Right lung (tissue), 10 donors: ENCODE data around the gene NINL. TPM values are rescaled to one million over a fixed set of nuclear protein-coding genes. Genes with fewer than 3 reads are reported as not detected.
A peak's percentile ranks its signal among the peaks of the same experiment; 100 is the strongest.
"Not testable (repeated sequence)": the region's sequence is repeated elsewhere in the genome, so short reads cannot be mapped to it uniquely, and the experiment has no call there.

ENCODE experiments used
- DNase-seq, 2 donors: peaks; one replicate each; pipeline ENCODE4 v3.0.0-alpha.2; 2013
- long read RNA-seq, 8 donors: transcript quantifications; one replicate each; lab custom pipeline, GENCODE V29; 2026
- polyA plus RNA-seq, 5 donors: library from polyadenylated mRNA; unstranded; fragments of 120-200 nt; gene quantifications; one replicate each; pipeline versions ENCODE4 v1.2.1 to v1.2.3, GENCODE V29; 2013; ENCODE audit warnings: inconsistent platforms in 1 of 5, low replicate concordance in 1 of 5; ENCODE audit not compliant: insufficient read length in 5 of 5, insufficient read depth in 1 of 5

The NINL gene
- 10 to 100 TPM; 56.0 to 76.8 (median 65.4) TPM for polyA plus RNA-seq
- long read RNA-seq, donor 1, full-length matches to known transcripts: 2 of 13 reads
- long read RNA-seq, donor 1, partial matches to known transcripts: 11 of 13 reads
- long read RNA-seq, donor 1, other reads (novel, unspliced or antisense): 0 of 13 reads
- long read RNA-seq, donor 2, full-length matches to known transcripts: 1 of 28 reads
- long read RNA-seq, donor 2, partial matches to known transcripts: 27 of 28 reads
- long read RNA-seq, donor 2, other reads (novel, unspliced or antisense): 0 of 28 reads
- long read RNA-seq, donor 3, full-length matches to known transcripts: 2 of 10 reads
- long read RNA-seq, donor 3, partial matches to known transcripts: 8 of 10 reads
- long read RNA-seq, donor 3, other reads (novel, unspliced or antisense): 0 of 10 reads
- long read RNA-seq, donor 4, partial matches to known transcripts: 13 of 13 reads
- long read RNA-seq, donor 4, other reads (novel, unspliced or antisense): 0 of 13 reads
- long read RNA-seq, donor 5, full-length matches to known transcripts: 5 of 18 reads
- long read RNA-seq, donor 5, partial matches to known transcripts: 13 of 18 reads
- long read RNA-seq, donor 5, other reads (novel, unspliced or antisense): 0 of 18 reads
- long read RNA-seq, donor 6, full-length matches to known transcripts: 4 of 14 reads
- long read RNA-seq, donor 6, partial matches to known transcripts: 10 of 14 reads
- long read RNA-seq, donor 6, other reads (novel, unspliced or antisense): 0 of 14 reads
- long read RNA-seq, donor 7, partial matches to known transcripts: 34 of 37 reads
- long read RNA-seq, donor 7, other reads (novel, unspliced or antisense): 0 of 37 reads
- long read RNA-seq, donor 8, full-length matches to known transcripts: 1 of 1 reads
- long read RNA-seq, donor 8, partial matches to known transcripts: 0 of 1 reads
- long read RNA-seq, donor 8, other reads (novel, unspliced or antisense): 0 of 1 reads

DNA sequence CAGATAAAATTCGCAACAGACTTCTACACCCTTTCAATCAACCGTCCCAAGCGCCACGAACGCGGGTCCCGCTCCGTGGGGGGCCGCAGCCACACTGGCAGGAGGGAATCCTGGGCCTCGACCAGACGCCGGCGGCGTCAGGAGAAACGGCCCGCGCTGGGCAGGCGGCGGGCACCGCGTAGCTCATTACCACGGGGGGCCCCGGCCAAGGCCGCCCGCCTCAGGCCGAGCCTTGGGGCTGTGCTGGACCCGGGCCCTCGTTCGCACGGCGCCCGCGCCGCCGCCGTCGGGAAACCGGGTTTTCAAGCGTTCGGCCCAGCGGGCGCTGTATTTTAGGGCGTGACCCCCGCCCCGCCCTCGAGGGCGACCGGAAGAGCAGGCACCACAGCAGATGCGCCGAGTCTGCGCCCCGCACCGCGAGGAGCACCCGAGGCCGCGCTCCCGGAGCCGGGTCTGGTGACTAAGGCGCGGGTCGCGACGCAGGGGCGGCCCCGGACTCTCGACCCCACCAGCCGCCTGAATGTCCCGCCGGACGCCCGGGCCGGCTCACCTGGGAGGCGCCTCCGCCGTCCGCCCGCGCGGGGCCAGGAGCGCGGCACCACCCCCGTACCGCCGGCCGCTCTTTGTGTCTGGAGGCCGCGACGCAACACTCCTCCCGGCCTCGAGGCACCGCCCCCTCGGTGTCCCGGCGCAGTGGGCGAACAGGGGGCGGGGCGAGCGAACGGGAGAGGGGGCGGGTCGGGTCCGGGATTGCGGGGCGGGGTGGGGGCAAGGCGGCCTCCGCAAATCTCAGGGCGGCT is at the start of gene NINL:
NINL (minus strand) TSS at position 627 of the 800 bp plus-strand sequence. CDS start 58,944 bp downstream, outside the sequence.
- peak; percentile 70 to 73 for DNase-seq

DNA sequence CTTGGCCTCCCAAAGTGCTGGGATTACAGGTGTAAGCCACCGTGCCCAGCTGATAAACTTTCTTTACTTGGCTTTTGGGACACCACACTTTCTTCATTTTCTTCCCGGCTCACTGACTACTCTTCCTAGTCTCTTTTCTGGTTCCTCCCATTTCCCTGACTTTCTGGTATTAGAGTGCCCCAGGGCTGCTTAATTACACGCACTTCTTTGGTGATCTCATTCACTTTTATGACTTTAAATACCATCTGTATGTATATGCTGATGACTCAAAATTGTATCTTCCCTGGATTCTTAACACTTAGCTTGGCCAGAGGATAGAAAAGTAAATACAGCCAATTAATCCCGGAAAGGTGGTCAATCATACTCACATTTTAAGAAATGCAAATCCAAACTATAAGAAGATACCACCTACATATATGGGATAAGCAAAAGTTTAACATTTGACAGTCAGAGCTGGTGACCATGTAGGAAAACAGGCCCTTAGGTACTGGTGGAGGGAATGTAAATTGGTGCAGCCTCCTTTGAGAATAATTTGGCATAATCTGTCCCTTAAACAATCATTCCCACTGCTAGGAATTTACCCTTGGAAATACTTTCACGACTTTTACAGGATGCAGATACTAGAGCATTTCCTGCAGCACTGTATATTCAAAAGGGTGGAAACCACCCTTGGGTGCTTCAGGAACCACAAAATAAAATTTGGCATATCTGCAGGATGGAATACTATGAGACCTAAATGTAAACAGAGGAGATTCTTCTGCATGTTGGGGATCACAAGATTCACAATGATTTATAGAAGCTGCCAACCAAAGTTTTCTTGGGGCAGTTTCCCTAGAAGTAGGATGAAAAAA is 47.8 kb upstream of the NINL start:
- no peak for DNase-seq

DNA sequence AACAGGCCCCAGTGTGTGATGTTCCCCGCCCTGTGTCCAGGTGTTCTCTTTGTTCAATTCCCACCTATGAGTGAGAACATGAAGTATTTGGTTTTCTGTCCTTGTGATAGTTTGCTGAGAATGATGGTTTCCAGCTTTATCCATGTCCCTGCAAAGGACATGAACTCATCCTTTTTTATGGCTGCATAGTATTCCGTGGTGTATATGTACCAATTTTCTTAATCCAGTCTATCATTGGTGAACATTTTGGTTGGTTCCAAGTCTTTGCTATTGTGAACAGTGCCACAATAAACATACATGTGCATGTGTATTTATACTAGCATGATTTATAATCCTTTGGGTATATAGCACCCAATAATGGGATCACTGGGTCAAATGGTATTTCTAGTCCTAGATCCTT is 45.3 kb upstream of the NINL start:
- not testable (repeated sequence) for DNase-seq

DNA sequence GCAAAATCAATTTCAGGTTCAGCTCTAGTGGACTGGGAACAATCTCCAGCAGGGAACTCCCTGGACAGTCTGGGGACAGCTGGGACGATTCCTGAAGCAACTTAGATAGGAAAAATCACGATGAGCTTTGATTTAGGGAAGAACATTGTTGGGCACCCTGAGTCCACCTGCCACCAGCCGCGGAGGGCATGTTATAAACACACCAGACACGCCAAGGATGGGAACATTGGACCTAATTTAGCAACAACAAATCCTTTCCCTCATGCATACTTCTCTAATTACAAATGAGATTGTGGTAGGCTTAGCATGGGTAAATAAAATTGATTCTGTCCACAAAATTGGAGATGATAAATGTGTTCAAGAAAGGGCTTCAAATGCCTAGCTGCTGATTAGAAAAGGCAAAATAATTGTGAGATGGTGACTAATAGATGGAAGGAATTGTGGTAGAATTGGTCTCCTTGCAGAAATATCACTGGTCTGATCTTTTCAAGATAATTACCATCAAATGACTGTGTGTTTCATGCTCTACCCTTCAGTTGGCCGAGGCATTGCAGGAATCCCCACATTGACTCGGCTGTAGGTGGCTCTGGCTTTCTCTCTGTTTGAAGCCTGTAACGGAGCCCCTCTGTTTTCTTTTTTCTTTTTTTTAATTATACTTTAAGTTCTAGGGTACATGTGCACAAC is 44.6 kb upstream of the NINL start:
- DNase-seq: no peak

DNA sequence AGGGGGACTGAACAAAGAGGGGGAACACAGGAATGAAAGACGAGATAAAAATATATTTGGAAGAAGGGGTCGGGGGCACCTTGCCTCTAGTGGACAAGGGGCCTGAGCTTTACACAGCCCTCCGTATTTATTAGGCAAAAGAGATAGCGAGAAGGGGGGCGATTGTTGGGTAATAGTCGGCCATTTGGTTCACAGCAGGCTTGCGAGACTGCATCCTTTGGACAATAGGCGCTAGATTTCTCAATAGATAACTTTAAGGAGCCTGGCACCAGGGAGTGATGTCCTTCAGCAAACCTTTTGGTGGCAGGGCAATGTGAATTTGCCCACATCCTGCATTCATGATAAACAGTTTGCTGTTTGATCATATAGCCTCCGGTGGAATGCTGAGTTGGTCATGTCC is 41.4 kb upstream of the NINL start:
- DNase-seq: no peak

DNA sequence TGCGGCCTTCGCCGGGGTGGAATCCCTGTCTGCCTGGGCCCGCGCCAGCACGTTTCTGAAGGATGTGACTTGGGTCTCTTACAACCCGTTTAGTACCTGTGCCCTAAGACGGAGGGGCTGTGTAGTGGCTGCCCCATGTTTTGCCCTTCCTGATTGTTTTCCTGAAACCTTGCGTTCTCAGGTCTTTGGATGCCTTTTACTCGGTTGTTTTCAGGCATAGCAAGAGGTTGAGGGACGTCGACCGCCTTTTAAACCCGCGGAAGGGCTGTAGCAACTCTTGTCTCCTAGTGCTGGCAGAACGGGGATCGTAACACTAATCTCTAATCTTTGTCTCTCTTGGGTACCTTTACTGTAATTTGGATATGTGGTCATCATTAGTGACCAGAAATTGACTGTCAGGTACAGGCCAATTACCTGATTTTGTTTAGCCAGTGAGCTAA is 39.2 kb upstream of the NINL start:
- peak in 1 of 2 donors; percentile 5 for DNase-seq

DNA sequence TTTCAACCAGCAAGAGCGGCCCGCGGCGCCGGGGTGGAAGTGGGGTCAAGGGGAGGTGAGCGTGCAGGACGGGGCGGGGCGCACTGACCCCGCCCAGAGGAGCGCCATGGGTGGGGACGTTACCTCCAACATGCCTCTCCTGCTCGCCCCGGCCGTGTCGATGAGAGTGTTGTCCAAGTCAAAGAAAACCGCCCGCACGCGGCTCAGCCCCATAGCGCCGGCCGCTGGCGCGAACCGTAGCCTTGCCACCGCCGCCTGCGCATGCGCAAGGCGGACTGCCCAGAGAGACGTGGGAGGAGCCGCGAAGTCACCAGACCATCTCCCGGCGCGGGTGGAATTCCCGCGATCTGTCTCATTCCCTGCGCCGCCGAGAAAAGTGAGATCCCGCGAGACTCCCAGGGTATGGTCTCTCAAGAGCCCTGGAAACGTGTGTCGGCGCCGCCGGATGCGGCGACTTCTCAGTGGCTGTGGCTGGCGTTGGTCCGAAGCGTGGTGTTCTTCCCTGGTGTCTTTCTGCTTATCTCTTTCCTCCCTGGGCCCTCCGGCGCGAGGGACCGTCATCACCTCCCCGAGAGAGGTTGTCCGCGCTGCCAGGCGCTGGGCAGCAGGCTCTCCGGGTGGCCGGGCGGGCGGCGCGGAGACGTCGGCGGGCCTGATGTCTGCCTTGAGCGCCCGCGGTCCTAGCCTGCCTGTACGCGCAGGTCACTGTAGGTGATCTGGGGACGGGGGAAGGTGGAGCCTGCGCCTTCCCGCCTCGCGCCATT is 38.6 kb upstream of the NINL start, which contains the start of gene NANP:
NANP (minus strand) TSS at position 279 of the 764 bp plus-strand sequence; CDS start at position 213, 66 bp downstream.
- peak; percentile 97 to 98 for DNase-seq

DNA sequence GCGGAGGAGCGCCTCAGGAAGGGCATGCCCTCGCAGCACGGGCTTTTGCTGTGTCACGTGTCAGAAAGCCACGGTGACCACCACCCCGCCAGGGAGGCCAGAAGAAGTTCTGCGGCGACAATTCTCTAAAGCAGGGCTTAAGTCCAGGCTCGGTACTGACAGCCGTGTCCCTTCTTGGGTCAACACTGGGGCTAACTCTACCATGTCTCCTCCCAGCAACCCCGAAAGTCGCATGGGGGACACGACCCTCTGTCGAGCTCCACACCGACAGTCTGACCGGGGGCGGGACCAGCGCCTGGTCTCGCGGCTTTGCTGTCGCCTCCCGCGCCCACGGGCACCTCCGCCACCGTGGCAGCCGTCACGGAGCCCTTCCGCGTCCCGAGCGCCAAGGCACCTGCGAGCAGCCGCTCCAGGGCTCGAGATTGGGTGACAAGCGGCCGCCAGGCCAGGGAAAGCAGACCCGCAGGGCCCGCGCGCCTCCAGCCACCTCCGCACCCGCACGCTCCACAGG is 37.9 kb upstream of the NINL start:
- peak; percentile 30 to 34 for DNase-seq

DNA sequence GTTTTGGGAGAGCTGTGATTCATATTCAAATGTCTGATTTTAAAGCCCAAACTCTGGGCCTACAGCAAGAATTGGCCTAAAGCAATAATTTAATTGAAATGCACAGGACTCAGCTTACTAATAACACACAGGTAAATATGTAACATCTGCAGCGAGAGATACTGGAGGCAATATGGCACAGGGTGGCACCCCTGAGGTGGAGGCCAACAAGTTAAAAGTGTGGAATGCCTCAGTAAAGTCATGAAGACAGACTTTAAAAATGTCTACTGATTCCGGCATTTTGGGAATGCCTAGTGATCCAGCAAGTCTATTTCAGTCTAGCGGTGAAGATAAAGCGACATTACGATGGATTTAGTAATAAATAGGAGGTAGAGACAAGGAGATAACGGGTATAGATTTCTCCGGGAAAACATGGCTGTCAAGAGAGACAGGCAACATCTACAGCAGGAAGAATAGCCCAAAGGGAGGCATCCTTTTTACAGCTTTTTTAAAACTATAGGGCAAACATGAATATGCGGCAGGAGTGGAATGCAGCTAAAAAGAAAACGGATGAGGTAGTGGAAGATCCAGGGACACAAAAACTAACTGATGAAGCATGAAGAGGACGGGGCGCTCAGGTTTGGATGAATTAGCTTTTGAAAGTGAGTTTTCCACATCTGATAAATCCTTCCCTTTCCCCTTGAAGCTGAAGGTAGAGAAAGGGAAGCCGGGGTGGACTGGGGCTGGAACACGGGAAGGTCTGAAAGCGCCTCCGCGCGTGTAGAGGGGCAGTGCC is 37.3 kb upstream of the NINL start:
- DNase-seq: no peak

DNA sequence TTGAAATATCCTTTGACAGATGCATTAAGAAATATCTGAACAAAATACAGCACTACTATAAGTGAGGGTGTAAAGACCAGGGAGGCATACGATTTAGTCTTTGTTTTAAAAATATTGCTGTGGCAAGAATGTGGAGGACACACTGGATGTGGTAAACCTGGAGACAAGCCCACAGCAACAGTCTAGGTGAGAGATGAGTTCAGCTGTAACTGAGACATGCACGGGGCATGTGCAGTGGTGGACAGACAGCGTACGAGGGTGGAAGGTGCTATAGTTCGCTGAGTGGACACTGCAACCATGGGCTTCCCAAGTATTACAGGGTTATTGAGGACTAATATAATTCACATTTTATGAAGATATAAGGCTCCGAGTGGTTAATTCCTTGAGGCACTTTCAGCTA is 36.7 kb upstream of the NINL start:
- DNase-seq: no peak

DNA sequence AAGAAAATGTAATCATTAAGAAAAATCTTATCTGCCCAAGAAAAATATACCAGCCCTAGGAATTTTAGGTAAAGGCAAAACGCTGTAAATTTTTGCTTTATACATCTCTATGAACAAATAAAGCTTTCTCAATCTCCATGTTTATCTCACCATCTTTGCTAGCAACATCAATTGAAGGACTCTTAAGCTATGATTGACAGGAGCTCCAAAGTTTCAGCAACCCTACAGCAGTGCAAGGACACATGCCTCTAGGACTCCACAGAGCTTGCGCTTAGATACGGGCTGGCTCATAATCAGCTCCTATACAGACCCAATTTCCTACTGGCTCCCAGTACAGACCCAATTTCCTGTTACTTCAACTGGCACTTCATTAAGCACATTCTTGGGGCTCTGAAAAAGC is 34.2 kb upstream of the NINL start:
- DNase-seq: no peak

DNA sequence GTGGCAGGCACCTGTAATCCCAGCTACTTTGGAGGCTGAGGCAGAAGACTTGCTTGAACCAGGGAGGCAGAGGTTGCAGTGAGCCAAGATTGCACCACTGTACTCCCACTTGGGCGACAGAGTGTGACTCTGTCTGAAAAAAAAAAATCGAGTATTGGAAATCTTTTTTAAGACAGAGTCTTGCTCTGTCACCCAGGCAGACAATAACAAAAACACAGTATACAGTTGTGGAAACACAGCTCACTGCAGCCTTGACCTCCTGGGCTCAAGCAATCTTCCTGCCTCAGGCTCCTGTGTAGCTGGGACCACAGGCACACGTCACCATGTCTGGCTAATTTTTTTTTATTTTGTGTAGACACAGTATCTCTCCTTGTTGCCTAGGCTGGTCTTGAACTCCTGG is 23.4 kb upstream of the NINL start:
- no peak for DNase-seq

DNA sequence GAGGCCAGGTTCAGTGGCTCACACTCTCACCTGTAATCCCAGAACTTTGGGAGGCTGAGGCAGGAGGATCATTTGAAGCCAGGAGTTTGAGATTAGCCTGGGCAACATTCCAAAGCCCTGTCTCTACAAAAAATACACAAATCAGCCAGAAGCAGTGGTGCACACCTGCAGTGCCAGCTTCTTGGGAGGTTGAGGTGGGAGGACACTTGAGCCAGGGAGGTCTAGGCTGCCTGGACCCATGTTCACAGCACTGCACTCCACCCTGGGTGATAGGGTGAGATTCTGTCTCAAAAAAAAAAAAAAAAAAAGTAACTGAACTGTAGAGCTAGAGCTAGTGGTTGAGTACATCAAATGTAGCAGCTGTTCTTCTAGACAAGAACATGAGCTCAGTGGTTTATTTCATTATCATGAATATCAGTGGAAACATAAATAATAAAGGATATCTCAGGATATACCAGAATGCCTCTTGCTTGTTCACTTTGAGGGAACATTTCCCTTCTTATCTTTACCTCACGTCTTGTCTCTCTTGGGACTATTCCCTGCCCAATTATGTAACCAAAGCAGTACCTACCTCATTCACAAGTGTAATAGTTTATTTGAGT is 20.9 kb upstream of the NINL start:
- DNase-seq: no peak

DNA sequence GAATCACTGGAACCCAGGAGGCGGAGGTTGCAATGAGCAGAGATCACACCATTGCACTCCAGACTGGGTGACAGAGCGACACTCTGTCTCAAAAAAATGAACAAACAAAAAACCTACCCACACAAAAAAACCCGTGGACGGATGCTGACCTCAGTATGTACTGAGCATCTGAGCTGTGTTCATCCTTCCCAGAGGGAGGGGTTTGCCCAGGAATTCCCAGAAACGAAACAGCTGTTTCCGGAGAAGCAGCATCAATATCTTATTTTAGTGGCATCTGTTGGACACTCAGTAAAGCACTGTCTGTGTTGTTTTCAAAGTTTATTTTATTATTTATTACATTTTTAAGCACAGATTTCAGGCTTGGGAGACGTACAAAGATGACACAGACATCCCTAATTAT is 19.8 kb upstream of the NINL start:
- no peak for DNase-seq

DNA sequence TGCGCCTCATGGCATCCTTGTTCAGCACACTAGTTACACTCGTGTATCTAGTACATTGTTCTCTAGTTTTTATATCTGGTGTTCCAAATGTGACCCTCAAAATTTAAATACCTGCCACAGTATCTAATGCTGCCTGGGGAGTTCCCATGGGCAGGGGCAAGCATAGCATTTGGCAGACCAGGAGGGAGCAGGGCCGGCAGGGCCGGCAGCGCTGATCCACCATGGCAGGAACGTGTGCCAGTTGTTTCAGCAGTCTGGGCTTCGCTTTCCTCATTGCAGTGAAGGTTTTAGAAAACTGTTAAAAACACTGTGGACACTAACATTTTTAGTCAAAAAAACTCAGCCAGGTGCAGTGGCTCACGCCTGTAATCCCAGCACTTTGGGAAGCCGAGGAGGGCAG is 19.3 kb upstream of the NINL start:
- no peak for DNase-seq

DNA sequence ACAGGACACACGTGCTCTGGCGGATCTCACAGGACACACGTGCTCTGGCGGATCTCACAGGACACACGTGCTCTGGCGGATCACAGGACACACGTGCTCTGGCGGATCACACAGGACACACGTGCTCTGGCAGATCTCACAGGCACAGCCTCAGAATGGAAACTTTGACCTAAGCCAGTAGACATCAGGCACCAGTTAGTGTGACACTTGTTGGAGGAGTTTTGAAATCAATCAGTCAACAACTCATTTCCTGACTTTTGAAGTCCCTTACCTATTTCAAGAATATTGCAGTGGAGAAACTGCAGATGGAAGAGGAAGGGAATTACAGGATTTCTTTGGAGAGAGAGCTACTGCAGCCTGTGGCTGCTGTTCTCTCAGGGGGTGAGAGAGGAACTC is 17.6 kb upstream of the NINL start:
- not testable (repeated sequence) for DNase-seq

DNA sequence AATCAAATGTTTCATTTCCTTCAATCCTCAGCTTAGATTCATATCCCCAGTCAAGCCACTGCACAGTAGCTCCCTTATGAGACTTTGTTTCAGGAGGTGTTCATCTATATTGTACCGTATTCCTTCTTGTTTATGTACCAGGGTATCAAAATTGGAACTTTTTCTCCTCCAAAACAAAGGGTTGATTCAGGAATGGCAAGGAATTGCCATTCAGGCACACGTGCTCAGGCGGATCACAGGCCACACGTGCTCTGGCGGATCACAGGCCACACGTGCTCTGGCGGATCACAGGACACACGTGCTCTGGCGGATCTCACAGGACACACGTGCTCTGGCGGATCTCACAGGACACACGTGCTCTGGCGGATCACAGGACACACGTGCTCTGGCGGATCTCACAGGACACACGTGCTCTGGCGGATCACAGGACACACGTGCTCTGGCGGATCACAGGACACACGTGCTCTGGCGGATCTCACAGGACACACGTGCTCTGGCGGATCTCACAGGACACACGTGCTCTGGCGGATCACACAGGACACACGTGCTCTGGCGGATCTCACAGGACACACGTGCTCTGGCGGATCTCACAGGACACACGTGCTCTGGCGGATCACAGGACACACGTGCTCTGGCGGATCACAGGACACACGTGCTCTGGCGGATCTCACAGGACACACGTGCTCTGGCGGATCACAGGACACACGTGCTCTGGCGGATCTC is 17.0 kb upstream of the NINL start:
- DNase-seq: not testable (repeated sequence)
